Brain microvascular endothelial cell (primary cell): Measurements from ENCODE around the gene SSBP3.

Source experiments
- DNase-seq: peaks from one replicate; pipeline ENCODE4 v3.0.0-alpha.2; 2020
- H3K27ac ChIP-seq: fragments of 250-450 bp; sonication (Bioruptor Pico); 2 replicates; pipeline ENCODE4 v1.5.1; 2020; ENCODE audit warnings: mild to moderate bottlenecking, moderate library complexity
- H3K27me3 ChIP-seq: fragments of 250-450 bp; sonication (Bioruptor Pico); replicated peaks from 2 replicates; pipeline ENCODE4 v1.5.1; 2020; ENCODE audit warnings: mild to moderate bottlenecking
- H3K36me3 ChIP-seq: fragments of 250-450 bp; sonication (Bioruptor Pico); replicated peaks from 2 replicates; pipeline ENCODE4 v1.5.1; 2020; ENCODE audit warnings: mild to moderate bottlenecking
- H3K4me3 ChIP-seq: 2 replicates; pipeline ENCODE4 v1.5.1; 2011; ENCODE audit warnings: low read depth, mild to moderate bottlenecking, control low read depth, low read length, moderate library complexity
- in situ Hi-C: cut with HindIII; loops from 2 replicates; pipeline ENCODE4 v1.10.0; 2017; ENCODE audit warnings: low sequenced_read_pairs, low pct_ligation_motif_present
- TF ChIP-seq, protein P1 (sequence below): IDR thresholded peaks from 2 replicates; pipeline ENCODE4 v1.5.1; 2011; ENCODE audit warnings: low read depth, mild to moderate bottlenecking, moderate library complexity, low read length, control low read depth, inconsistent platforms; ENCODE audit errors: missing control alignments

The SSBP3 gene

DNA sequence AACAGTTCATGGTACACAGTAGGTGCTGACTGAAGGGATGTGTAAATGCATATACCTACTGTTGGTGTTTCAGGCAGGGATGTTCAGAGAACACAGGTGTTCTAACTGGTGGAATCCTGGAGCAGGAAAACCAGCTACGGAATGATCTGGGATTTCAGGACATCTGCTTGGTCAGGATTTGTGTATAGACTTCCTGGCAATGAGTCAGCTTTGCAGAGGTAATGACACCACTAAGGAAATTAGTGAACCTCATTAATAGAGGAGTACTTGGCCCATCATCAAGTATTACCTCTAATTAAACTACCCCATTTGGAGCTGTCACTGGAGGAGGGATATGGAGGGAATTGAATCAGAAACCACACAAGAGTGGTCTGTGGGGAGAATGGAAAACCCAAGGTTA is 198.9 kb downstream of the SSBP3 start:
- no peak for DNase-seq
- H3K27ac ChIP-seq, result no peak overlapping the region
- TF ChIP-seq, protein P1, sequence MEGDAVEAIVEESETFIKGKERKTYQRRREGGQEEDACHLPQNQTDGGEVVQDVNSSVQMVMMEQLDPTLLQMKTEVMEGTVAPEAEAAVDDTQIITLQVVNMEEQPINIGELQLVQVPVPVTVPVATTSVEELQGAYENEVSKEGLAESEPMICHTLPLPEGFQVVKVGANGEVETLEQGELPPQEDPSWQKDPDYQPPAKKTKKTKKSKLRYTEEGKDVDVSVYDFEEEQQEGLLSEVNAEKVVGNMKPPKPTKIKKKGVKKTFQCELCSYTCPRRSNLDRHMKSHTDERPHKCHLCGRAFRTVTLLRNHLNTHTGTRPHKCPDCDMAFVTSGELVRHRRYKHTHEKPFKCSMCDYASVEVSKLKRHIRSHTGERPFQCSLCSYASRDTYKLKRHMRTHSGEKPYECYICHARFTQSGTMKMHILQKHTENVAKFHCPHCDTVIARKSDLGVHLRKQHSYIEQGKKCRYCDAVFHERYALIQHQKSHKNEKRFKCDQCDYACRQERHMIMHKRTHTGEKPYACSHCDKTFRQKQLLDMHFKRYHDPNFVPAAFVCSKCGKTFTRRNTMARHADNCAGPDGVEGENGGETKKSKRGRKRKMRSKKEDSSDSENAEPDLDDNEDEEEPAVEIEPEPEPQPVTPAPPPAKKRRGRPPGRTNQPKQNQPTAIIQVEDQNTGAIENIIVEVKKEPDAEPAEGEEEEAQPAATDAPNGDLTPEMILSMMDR, result no peak
- in situ Hi-C loops, result no loop called here
- H3K36me3 ChIP-seq, result peaks cover 52% of the 10 kb centered on the region
- H3K27me3 ChIP-seq, result no peaks in the 10 kb centered on the region
- H3K4me3 ChIP-seq, result no peak overlapping the region

DNA sequence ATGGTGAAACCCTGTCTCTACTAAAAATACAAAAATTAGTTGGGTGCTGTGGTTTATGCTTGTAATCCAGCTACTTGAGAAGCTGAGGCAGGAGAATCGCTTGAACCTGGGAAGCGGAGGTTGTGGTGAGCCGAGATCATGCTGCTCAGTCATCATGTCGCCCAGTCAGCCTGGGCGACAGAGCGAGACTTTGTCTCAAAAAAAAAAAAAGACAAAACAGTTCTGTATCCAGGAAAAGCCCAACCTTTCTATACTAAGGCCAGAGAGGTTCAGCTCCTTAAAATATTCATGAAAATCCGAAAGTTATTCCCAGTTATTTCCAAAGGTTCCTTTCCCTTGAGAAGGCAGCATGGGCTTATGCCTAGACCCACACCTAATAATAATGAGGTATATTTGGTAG is 202.0 kb downstream of the SSBP3 start:
- in situ Hi-C loops, result no loop called here
- no peaks in the 10 kb centered on the region for H3K27me3 ChIP-seq
- no peak for DNase-seq

DNA sequence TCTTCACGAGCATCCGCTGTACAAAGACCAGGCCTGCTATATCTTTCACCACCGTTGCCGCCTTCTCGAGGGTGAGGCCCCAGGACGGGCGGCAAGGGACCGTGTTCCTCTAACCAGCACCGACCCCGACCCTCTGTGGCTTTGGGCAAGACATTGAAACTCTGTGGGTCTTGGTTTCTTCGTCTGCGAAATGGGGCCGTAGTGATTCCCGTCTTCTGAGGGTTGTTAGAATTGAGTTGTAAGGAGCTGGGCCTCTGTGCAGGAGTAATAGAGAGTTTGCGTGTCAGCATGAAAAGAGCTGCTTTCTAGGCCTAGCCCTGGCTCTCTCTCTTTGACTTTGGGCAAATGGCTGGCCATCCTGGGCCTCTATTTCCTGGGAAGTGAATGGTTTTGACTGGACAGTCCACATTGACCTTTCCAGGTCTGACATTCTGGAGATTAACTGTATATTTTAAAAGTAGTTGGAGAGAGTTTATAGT is 205.6 kb downstream of the SSBP3 start:
- H3K36me3 ChIP-seq, result peaks cover 7% of the 10 kb centered on the region
- DNase-seq, result no peak
- peak overlapping the region; percentile 49 for H3K27ac ChIP-seq
- no peaks in the 10 kb centered on the region for H3K27me3 ChIP-seq
- peak overlapping the region; percentile 91 for H3K4me3 ChIP-seq
- TF ChIP-seq, protein P1, result no peak
- in situ Hi-C loops, result no loop called here

More for the DNA sequence above, 202.0 kb downstream of the SSBP3 start:
- Histone ChIP-seq H3K27ac (no peak overlapping the region), H3K36me3 (peaks cover 28% of the 10 kb centered on the region), H3K4me3 (no peak overlapping the region)
- TF ChIP-seq, protein P1, result no peak

DNA sequence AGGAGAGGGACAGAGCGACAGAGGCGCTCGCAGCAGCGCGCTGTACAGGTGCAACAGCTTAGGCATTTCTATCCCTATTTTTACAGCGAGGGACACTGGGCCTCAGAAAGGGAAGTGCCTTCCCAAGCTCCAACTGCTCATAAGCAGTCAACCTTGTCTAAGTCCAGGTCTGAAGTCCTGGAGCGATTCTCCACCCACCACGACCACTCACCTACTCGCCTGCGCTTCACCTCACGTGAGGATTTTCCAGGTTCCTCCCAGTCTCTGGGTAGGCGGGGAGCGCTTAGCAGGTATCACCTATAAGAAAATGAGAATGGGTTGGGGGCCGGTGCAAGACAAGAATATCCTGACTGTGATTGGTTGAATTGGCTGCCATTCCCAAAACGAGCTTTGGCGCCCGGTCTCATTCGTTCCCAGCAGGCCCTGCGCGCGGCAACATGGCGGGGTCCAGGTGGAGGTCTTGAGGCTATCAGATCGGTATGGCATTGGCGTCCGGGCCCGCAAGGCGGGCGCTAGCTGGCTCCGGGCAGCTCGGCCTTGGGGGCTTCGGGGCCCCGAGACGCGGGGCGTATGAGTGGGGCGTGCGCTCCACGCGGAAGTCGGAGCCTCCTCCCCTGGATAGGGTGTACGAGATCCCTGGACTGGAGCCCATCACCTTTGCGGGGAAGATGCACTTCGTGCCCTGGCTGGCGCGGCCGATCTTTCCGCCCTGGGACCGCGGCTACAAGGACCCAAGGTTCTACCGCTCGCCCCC is 206.3 kb downstream of the SSBP3 start, which contains the start of the genes CYB5RL and MRPL37:
Gene CYB5RL, minus strand, starts transcription at position 266 of the 754 bp plus-strand sequence. CDS start 4,414 bp downstream, outside the sequence.
Gene MRPL37, plus strand, starts transcription at position 403 of the 754 bp plus-strand sequence. Its CDS starts 77 bp downstream, at position 480.
- peak; percentile 98 for DNase-seq
- Histone ChIP-seq H3K27ac (peak within 1 kb of the TSS; percentile 49), H3K36me3 (peaks cover 1% of the 10 kb centered on the region), H3K4me3 (peak within 1 kb of the TSS; percentile 91), H3K27me3 (no peaks in the 10 kb centered on the region)
- in situ Hi-C loops, result no loop called here
- TF ChIP-seq, protein P1, result no peak

DNA sequence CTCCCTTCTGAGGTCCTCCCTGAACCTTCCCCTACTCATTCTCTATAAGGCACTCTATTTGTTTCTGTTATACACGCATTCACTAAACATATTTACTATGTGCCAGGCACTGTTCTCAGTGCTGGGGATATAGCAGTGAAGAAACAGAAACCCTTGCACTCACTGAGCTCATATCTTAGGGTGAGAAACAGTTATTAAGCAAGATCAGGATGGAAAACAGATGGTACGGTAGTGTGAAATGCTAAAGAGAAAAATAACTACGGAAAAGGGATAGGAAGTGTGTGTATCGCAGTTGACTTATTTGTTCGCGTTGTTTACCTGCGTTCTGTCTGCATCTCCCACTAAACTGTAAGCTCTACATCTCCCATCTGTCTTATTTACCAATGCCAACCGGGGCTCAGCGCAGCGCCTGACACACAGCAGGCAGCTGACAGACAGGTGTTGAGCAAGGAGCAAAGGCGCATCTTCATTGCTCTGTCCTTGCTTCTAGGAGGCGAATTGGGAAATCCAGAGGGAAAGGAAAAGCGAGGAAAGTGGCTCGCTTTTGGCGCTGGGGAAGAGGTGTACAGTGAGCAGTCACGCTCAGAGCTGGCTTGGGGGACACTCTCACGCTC is 206.9 kb downstream of the SSBP3 start:
- Histone ChIP-seq H3K36me3 (no peaks in the 10 kb centered on the region), H3K4me3 (peak overlapping the region; percentile 91), H3K27ac (peak overlapping the region; percentile 13), H3K27me3 (no peaks in the 10 kb centered on the region)
- TF ChIP-seq, protein P1, result no peak
- in situ Hi-C loops, result no loop called here
- DNase-seq, result no peak
